Esophagus muscularis mucosa (tissue), 4 donors: ENCODE measurements around the gene AADACL2. TPM values are rescaled to one million over a fixed set of nuclear protein-coding genes. Genes with fewer than 3 reads are reported as not detected.
"Not testable (repeated sequence)": the region's sequence is repeated elsewhere in the genome, so short reads cannot be mapped to it uniquely, and the experiment has no call there.

Experiments
- DNase-seq: peaks from one replicate; pipeline ENCODE4 v3.0.0-alpha.2; 2017; ENCODE audit errors: extremely low spot score
- H3K27ac ChIP-seq, 4 donors: fragments of 200-600 bp; sonication (generic); replicated peaks in 1 of 4; 1 replicate in 3 of 4; 2 replicates in 1 of 4; pipeline ENCODE4 v1.5.1; 2016 to 2019; ENCODE audit warnings: mild to moderate bottlenecking in 1 of 4
- H3K27me3 ChIP-seq, 4 donors: fragments of 200-600 bp; sonication (generic); one replicate each; pipeline versions ENCODE4 v1.5.1 to v1.6.0; 2016 to 2019
- H3K36me3 ChIP-seq, 4 donors: fragments of 200-600 bp; sonication (generic); one replicate each; pipeline ENCODE4 v1.5.1; 2016 to 2019
- H3K4me1 ChIP-seq, 4 donors: fragments of 200-600 bp; sonication (generic); one replicate each; pipeline ENCODE4 v1.5.1; 2016 to 2019
- H3K4me3 ChIP-seq, 4 donors: fragments of 200-600 bp; sonication (generic); 1 replicate in 2 of 4; 2 replicates in 2 of 4; pipeline ENCODE4 v1.5.1; 2016 to 2019; ENCODE audit warnings: mild to moderate bottlenecking in 4 of 4, moderate library complexity in 1 of 4
- H3K9me3 ChIP-seq, 4 donors: fragments of 200-600 bp; sonication (generic); 1 replicate in 3 of 4; 2 replicates in 1 of 4; pipeline ENCODE4 v1.5.1; 2016 to 2019
- EP300 ChIP-seq: sonication (generic); formaldehyde crosslinking; IDR thresholded peaks from one replicate; pipeline ENCODE4 v1.6.1; 2017; ENCODE audit warnings: antibody characterized with exemption
- POLR2A ChIP-seq: fragments of 450-650 bp; IDR thresholded peaks from one replicate; pipeline ENCODE4 v1.6.1; 2017; ENCODE audit warnings: antibody characterized with exemption, moderate library complexity, mild to moderate bottlenecking, low read depth
- POLR2AphosphoS5 ChIP-seq, 2 donors: sonication (generic); formaldehyde crosslinking; IDR thresholded peaks; one replicate each; pipeline ENCODE4 v1.6.1; 2017; ENCODE audit warnings: antibody characterized with exemption in 2 of 2
- WGBS: methylation state at CpG from one replicate; pipeline ENCODE4 v1.1.5; 2018; 5-methylcytosine and 5-hydroxymethylcytosine counted together
- intact Hi-C: fragments of 100-400 bp; cut with DNase I; formaldehyde crosslinking; loops from one replicate; pipeline ENCODE4 v1.15.1; 2023
- total RNA-seq, 4 donors: library from RNA; depleted of rRNA; stranded (reverse); fragments of >200 nt; gene quantifications; one replicate each; pipeline versions ENCODE4 v1.1.0 to v1.2.1, GENCODE V29; 2016
- TF ChIP-seq, protein P1 (sequence below), 3 experiments: fragments of 200-600 bp in 2 of 3; fragments of 450-650 bp in 1 of 3; sonication (generic) in 2 of 3; IDR thresholded peaks; one replicate each; pipeline ENCODE4 v1.5.1; 2017 to 2019; ENCODE audit warnings: antibody characterized with exemption in 3 of 3, mild to moderate bottlenecking in 2 of 3, moderate library complexity in 1 of 3

Gene AADACL2
- total RNA-seq, 4 donors from 2014 or later = 0.17 to 0.33 (median 0.26) TPM; not detected in 1

DNA sequence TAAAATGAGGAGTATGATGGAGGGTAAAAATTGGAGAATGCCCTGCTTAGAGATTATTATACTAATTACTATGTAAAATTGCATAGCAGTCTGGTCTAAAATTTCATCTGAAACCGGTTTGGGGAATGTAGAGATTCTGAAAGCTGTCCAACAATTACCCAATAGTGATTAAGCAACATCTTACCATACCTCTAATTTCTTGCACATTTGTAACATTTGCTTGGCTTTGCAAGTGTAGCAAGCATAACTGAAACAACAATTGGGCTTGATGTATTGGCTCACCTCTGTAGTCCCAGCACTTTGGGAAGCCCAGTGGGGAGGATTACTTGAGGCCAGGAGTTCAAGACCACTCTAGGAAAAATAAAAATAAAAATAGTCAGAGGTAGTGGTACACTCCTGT is 17.4 kb downstream of the AADACL2 start:
- H3K27ac ChIP-seq = no peak overlapping the region
- TF ChIP-seq, protein P1, sequence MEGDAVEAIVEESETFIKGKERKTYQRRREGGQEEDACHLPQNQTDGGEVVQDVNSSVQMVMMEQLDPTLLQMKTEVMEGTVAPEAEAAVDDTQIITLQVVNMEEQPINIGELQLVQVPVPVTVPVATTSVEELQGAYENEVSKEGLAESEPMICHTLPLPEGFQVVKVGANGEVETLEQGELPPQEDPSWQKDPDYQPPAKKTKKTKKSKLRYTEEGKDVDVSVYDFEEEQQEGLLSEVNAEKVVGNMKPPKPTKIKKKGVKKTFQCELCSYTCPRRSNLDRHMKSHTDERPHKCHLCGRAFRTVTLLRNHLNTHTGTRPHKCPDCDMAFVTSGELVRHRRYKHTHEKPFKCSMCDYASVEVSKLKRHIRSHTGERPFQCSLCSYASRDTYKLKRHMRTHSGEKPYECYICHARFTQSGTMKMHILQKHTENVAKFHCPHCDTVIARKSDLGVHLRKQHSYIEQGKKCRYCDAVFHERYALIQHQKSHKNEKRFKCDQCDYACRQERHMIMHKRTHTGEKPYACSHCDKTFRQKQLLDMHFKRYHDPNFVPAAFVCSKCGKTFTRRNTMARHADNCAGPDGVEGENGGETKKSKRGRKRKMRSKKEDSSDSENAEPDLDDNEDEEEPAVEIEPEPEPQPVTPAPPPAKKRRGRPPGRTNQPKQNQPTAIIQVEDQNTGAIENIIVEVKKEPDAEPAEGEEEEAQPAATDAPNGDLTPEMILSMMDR (IDR thresholded peaks at IDR 0.05) = no peak
- TF ChIP-seq EP300 = no peak
- H3K4me1 ChIP-seq = no peaks in the 10 kb centered on the region
- no peaks in the 10 kb centered on the region for H3K27me3 ChIP-seq
- WGBS = 39% methylated on average over 1 of the region's 1 CpG
- H3K36me3 ChIP-seq = no peaks in the 10 kb centered on the region
- DNase-seq = no peak
- intact Hi-C loops = no loop called here
- H3K4me3 ChIP-seq = no peak overlapping the region
- no peaks in the 10 kb centered on the region for H3K9me3 ChIP-seq

DNA sequence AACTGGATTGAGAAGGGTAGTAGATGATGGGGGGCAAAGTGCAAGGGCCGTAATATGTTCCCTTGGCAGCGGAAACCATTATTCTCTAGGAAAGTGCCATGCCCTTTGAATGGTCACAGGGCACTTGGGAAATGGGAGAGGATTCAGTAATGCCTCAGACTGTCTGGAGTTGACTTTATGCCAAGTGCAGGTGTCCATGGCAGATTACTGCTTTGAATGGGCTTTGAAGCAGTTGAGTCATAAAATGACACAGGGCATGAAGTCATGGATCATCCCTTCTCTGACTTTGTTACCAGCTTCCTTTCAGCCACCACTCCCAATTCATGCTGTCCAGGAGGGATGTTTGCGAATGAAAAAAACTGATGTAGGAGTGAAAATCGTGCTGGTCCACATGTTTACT is 20.1 kb downstream of the AADACL2 start:
- Histone ChIP-seq H3K4me3 (no peak overlapping the region), H3K4me1 (no peaks in the 10 kb centered on the region), H3K9me3 (no peaks in the 10 kb centered on the region), H3K27me3 (no peaks in the 10 kb centered on the region), H3K36me3 (no peaks in the 10 kb centered on the region), H3K27ac (no peak overlapping the region)
- TF ChIP-seq POLR2AphosphoS5 (IDR thresholded peaks at IDR 0.05) = no peak
- no peak for TF ChIP-seq POLR2A
- TF ChIP-seq, protein P1 (IDR thresholded peaks at IDR 0.05) = no peak
- TF ChIP-seq EP300 = no peak
- WGBS = 93% methylated on average over 4 of the region's 4 CpGs
- intact Hi-C loops = no loop called here
- DNase-seq = no peak

DNA sequence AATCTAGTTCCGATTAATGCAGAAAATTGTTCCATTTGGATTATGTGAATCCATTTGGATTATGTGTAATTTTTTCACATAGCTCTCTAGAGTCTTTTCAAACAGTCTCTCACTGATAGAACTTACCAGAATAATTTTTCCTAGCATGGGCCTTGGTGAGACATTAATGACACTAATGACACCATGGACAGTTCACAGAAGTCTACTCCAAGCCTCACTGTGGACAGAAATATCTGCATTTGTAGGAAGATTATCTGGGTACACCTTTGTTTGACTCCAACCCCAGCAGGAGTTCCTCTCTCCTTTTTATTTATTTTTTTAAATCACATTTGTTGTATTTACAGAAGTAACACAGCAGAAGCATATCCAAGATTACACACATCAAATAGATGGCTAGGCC is 27.9 kb downstream of the AADACL2 start:
- Histone ChIP-seq H3K27me3 (no peaks in the 10 kb centered on the region), H3K4me1 (no peaks in the 10 kb centered on the region), H3K36me3 (no peaks in the 10 kb centered on the region), H3K27ac (no peak overlapping the region), H3K9me3 (no peaks in the 10 kb centered on the region), H3K4me3 (no peak overlapping the region)
- TF ChIP-seq EP300 = no peak
- no peak for TF ChIP-seq POLR2A
- TF ChIP-seq POLR2AphosphoS5 (IDR thresholded peaks at IDR 0.05) = no peak
- TF ChIP-seq, protein P1 (IDR thresholded peaks at IDR 0.05) = no peak
- no peak for DNase-seq
- intact Hi-C loops = no loop called here
- 95% methylated on average over 1 of the region's 1 CpG for WGBS

DNA sequence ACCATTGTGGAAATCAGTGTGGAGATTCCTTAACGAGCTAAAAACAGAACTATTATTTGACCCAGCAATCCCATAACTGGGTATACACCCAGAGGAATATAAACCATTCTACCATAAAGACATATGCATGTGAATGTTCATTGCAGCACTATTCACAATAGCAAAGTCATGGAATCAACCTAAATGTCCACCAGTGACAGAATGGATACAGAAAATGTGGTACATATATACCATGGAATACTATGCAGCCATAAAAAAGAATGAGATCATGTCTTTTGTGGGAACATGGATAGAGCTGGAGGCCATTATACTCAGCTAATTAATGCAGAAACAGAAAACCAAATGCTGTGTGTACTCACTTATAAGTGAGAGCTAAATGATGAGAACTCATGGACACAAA is 31.0 kb downstream of the AADACL2 start:
- H3K27ac ChIP-seq, H3K4me3 ChIP-seq, intact Hi-C loops, DNase-seq, H3K27me3 ChIP-seq, H3K4me1 ChIP-seq, H3K36me3 ChIP-seq, H3K9me3 ChIP-seq: not testable (repeated sequence)
- WGBS = 86% methylated on average over 1 of the region's 1 CpG

DNA sequence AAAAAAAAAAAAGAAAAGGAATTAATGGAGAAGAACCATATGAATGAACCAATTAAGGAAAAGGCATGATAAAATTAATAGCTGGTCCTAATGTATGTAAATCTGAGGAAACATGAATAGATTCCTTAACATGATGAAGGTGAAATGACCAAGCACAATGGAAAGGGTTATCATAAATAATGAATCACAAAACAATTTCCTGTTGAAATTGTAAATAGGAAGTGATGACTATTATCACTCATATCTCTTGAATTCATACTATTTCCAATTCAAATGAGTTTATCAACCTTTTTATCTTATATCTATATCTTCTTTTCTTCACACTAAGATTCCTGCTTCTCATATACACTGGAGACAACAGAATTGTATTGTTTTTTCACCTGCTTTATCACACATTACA is 32.0 kb downstream of the AADACL2 start:
- intact Hi-C loops = no loop called here

More for the DNA sequence above, 32.0 kb downstream of the AADACL2 start:
- Histone ChIP-seq H3K9me3 (no peaks in the 10 kb centered on the region), H3K4me1 (peaks cover 7 to 14% (median 13%) of the 10 kb centered on the region in 4 donors), H3K4me3 (no peak overlapping the region), H3K27me3 (no peaks in the 10 kb centered on the region), H3K36me3 (no peaks in the 10 kb centered on the region), H3K27ac (no peak overlapping the region)
- no peak for DNase-seq
- TF ChIP-seq EP300 = no peak
- TF ChIP-seq POLR2AphosphoS5 (IDR thresholded peaks at IDR 0.05) = no peak
- TF ChIP-seq, protein P1 (IDR thresholded peaks at IDR 0.05) = no peak
- TF ChIP-seq POLR2A = no peak
